H1 (cell line): Measurements from ENCODE around the gene ASIC2. TPM values are rescaled to one million over a fixed set of nuclear protein-coding genes. Genes with fewer than 3 reads are reported as not detected.

ENCODE experiments used
- CTCF ChIA-PET: fragments of 300-600 bp; sonication (Branson Sonifier 250); formaldehyde crosslinking; loops from one replicate; lab custom pipeline; 2021; ENCODE audit not compliant: partially characterized antibody; lab: Charles Lee
- POLR2A ChIA-PET: fragments of 300-600 bp; sonication (Branson Sonifier 250); formaldehyde crosslinking; loops from one replicate; lab custom pipeline; 2021; ENCODE audit warnings: inconsistent platforms; ENCODE audit not compliant: partially characterized antibody; lab: Charles Lee
- DNase-seq, 2 experiments: peaks; one replicate each; pipeline versions ENCODE4 v3.0.0 to v3.0.0-alpha.2; 2010 to 2022; ENCODE audit warnings: low spot score in 2 of 2, low read depth in 1 of 2, mixed read lengths in 1 of 2
- FAIRE-seq: peaks from 2 replicates; lab custom pipeline; 2011; peaks lifted over from hg19 to GRCh38; lab: Jason Lieb, UNC
- H2AFZ ChIP-seq: 2 replicates; pipeline ENCODE4 v1.8.1; 2012; ENCODE audit warnings: low read length, inconsistent platforms
- H2AK5ac ChIP-seq: 2 replicates; pipeline ENCODE4 v1.6.1; 2013; ENCODE audit warnings: low read depth, low read length
- H2BK120ac ChIP-seq: replicated peaks from 2 replicates; pipeline ENCODE3; 2013; ENCODE audit warnings: low read depth, low read length, inconsistent platforms
- H2BK12ac ChIP-seq: 2 replicates; pipeline ENCODE4 v1.6.1; 2013; ENCODE audit warnings: low read depth, low read length
- H2BK15ac ChIP-seq: 2 replicates; pipeline ENCODE4 v1.6.1; 2013; ENCODE audit warnings: low read length
- H2BK20ac ChIP-seq: 2 replicates; pipeline ENCODE4 v1.6.1; 2013; ENCODE audit warnings: low read length
- H2BK5ac ChIP-seq: 2 replicates; pipeline ENCODE4 v1.6.1; 2013; ENCODE audit warnings: low read depth, low read length
- H3K14ac ChIP-seq: 2 replicates; pipeline ENCODE4 v1.6.1; 2013; ENCODE audit warnings: inconsistent platforms; ENCODE audit not compliant: insufficient read length
- H3K18ac ChIP-seq: 2 replicates; pipeline ENCODE4 v1.6.1; 2013; ENCODE audit warnings: low read length; ENCODE audit errors: extremely low read depth
- H3K23ac ChIP-seq: 2 replicates; pipeline ENCODE4 v1.6.1; 2013; ENCODE audit warnings: inconsistent platforms; ENCODE audit not compliant: insufficient read length
- H3K23me2 ChIP-seq: 2 replicates; pipeline ENCODE4 v1.6.1; 2013; ENCODE audit warnings: low read depth, low read length
- H3K27ac ChIP-seq: 2 replicates; pipeline ENCODE4 v1.6.1; 2011; ENCODE audit warnings: low read depth, low read length, inconsistent platforms
- H3K27me3 ChIP-seq, 4 experiments: replicated peaks in 1 of 4; 1 replicate in 1 of 4; 2 replicates in 3 of 4; pipeline versions ENCODE4 v1.6.1 to v1.8.1; 2011 to 2013; ENCODE audit warnings: low read length in 3 of 4, mild to moderate bottlenecking in 3 of 4, inconsistent platforms in 2 of 4, mixed read lengths in 2 of 4, moderate library complexity in 1 of 4; ENCODE audit not compliant: control insufficient read depth in 3 of 4, insufficient read depth in 3 of 4; ENCODE audit errors: extremely low read depth in 1 of 4
- H3K36me3 ChIP-seq, 4 experiments: 2 replicates each; pipeline versions ENCODE4 v1.6.1 to v1.8.1; 2011 to 2013; ENCODE audit warnings: mild to moderate bottlenecking in 4 of 4, low read length in 3 of 4, moderate library complexity in 2 of 4, control low read depth in 1 of 4, inconsistent platforms in 1 of 4; ENCODE audit not compliant: insufficient read depth in 4 of 4, control insufficient read depth in 2 of 4
- H3K4ac ChIP-seq: replicated peaks from 2 replicates; pipeline ENCODE3; 2013; ENCODE audit warnings: low read length, low read depth, mixed read lengths, inconsistent platforms; ENCODE audit not compliant: insufficient read length
- H3K4me1 ChIP-seq, 4 experiments: replicated peaks in 1 of 4; 1 replicate in 1 of 4; 2 replicates in 3 of 4; pipeline versions ENCODE4 v1.6.1 to v1.8.1; 2011 to 2013; ENCODE audit warnings: low read length in 3 of 4, inconsistent platforms in 2 of 4, mixed read lengths in 1 of 4; ENCODE audit not compliant: insufficient read depth in 4 of 4, control insufficient read depth in 3 of 4
- H3K4me2 ChIP-seq, 2 experiments: 2 replicates each; pipeline versions ENCODE4 v1.6.1 to v1.8.1; 2011 to 2013; ENCODE audit warnings: low read depth in 2 of 2, low read length in 2 of 2, control low read depth in 1 of 2, inconsistent platforms in 1 of 2, mild to moderate bottlenecking in 1 of 2; ENCODE audit not compliant: insufficient read depth in 1 of 2
- H3K4me3 ChIP-seq, 4 experiments: fragments of 200-600, 300-600 bp in 1 of 4; sonication (generic), shearing (Covaris generic), sonication (Bioruptor Twin) in 1 of 4; 2 replicates each; pipeline versions ENCODE4 v1.5.1 to v1.8.1; 2011 to 2016; ENCODE audit warnings: low read length in 4 of 4, low read depth in 3 of 4, control low read depth in 2 of 4, inconsistent platforms in 2 of 4, mild to moderate bottlenecking in 2 of 4, mixed read lengths in 1 of 4, moderate library complexity in 1 of 4; ENCODE audit not compliant: insufficient read depth in 2 of 4; ENCODE audit errors: extremely low read depth in 1 of 4
- H3K56ac ChIP-seq: replicated peaks from 2 replicates; pipeline ENCODE3; 2013; ENCODE audit warnings: low read depth, mild to moderate bottlenecking, mixed read lengths, low read length, inconsistent platforms; ENCODE audit not compliant: insufficient read length
- H3K79me1 ChIP-seq: 2 replicates; pipeline ENCODE4 v1.6.1; 2013; ENCODE audit warnings: low read depth, low read length, control low read depth
- H3K79me2 ChIP-seq, 2 experiments: 2 replicates each; pipeline versions ENCODE4 v1.6.1 to v1.8.1; 2012 to 2013; ENCODE audit warnings: low read length in 2 of 2, mild to moderate bottlenecking in 2 of 2, inconsistent platforms in 1 of 2; ENCODE audit not compliant: insufficient read depth in 2 of 2, control insufficient read depth in 1 of 2
- H3K9ac ChIP-seq, 4 experiments: replicated peaks in 1 of 4; 1 replicate in 1 of 4; 2 replicates in 3 of 4; pipeline versions ENCODE4 v1.6.1 to v1.8.1; 2011 to 2013; ENCODE audit warnings: low read depth in 3 of 4, low read length in 3 of 4, control low read depth in 2 of 4, mild to moderate bottlenecking in 2 of 4, moderate library complexity in 2 of 4, inconsistent platforms in 1 of 4; ENCODE audit errors: extremely low read depth in 1 of 4
- H3K9me3 ChIP-seq, 2 experiments: 2 replicates each; pipeline versions ENCODE4 v1.6.1 to v1.8.1; 2012 to 2013; ENCODE audit warnings: mild to moderate bottlenecking in 2 of 2, moderate library complexity in 2 of 2, control low read depth in 1 of 2, inconsistent platforms in 1 of 2, low read depth in 1 of 2, low read length in 1 of 2, mixed read lengths in 1 of 2; ENCODE audit not compliant: insufficient read depth in 2 of 2
- H4K20me1 ChIP-seq, 2 experiments: replicated peaks in 1 of 2; 2 replicates each; pipeline versions ENCODE3 to v1.8.1; 2011 to 2013; ENCODE audit warnings: inconsistent platforms in 2 of 2, low read length in 2 of 2, mild to moderate bottlenecking in 1 of 2; ENCODE audit not compliant: insufficient read depth in 2 of 2, control insufficient read depth in 1 of 2
- H4K5ac ChIP-seq: 2 replicates; pipeline ENCODE4 v1.6.1; 2013; ENCODE audit warnings: low read length, low read depth, mixed read lengths, inconsistent platforms; ENCODE audit not compliant: insufficient read length
- H4K8ac ChIP-seq: 2 replicates; pipeline ENCODE4 v1.8.0; 2013; ENCODE audit warnings: mild to moderate bottlenecking, moderate library complexity, low read length, inconsistent platforms; ENCODE audit not compliant: insufficient read depth; ENCODE audit errors: extremely low read depth
- H4K91ac ChIP-seq: replicated peaks from 2 replicates; pipeline ENCODE3; 2013; ENCODE audit warnings: low read length, mixed read lengths, inconsistent platforms; ENCODE audit not compliant: insufficient read length
- HDAC2 ChIP-seq, 2 experiments: fragments of 300-600 bp in 1 of 2; sonication (generic) in 1 of 2; IDR thresholded peaks; 2 replicates each; pipeline ENCODE4 v1.6.1; 2011 to 2012; ENCODE audit warnings: low read depth in 2 of 2, low read length in 2 of 2, mild to moderate bottlenecking in 2 of 2, moderate library complexity in 2 of 2, borderline replicate concordance in 1 of 2, inconsistent platforms in 1 of 2
- NANOG ChIP-seq: IDR thresholded peaks from 2 replicates; pipeline ENCODE4 v1.6.1; 2011; ENCODE audit warnings: low read length, low read depth, mild to moderate bottlenecking, inconsistent platforms; ENCODE audit not compliant: insufficient read depth, poor library complexity, severe bottlenecking
- PHF8 ChIP-seq: fragments of 200-600 bp; sonication (generic); conservative IDR thresholded peaks from 2 replicates; pipeline ENCODE4 v1.7.1; 2012; ENCODE audit warnings: low read depth, mild to moderate bottlenecking, inconsistent platforms, low read length, moderate library complexity
- WGBS, 2 experiments: shearing (Covaris generic) in 1 of 2; methylation state at CpG; one replicate each; pipeline versions ENCODE4 v1.1.6 to v1.1.7; 2013 to 2015; ENCODE audit warnings: low lambda C conversion rate in 2 of 2, mixed read lengths in 2 of 2, inconsistent platforms in 1 of 2, low coverage in 1 of 2, missing lambda C conversion rate in 1 of 2; ENCODE audit not compliant: insufficient replicate concordance in 2 of 2, insufficient coverage in 1 of 2, insufficient read length in 1 of 2; ENCODE audit errors: extremely low coverage in 1 of 2, missing lambda C conversion rate in 1 of 2; 5-methylcytosine and 5-hydroxymethylcytosine counted together
- polyA plus RNA-seq, 7 experiments: library from polyadenylated mRNA; depleted of rRNA in 3 of 7; stranded (reverse) in 5 of 7; unstranded in 2 of 7; fragments of >200 nt in 5 of 7; fragments of 200-250 nt in 2 of 7; gene quantifications; 1 replicate in 5 of 7; 2 replicates in 1 of 7; 4 replicates in 1 of 7; pipeline versions ENCODE4 v1.2.1 to v1.2.3, GENCODE V29; 2011 to 2013; ENCODE audit warnings: missing spikeins in 2 of 7, mixed read lengths in 2 of 7
- total RNA-seq: library from RNA; stranded (reverse); fragmentation: NEBNext Ultra II Directional; extraction: Animal tissue kit (Norgen Biotek cat#: 25700); gene quantifications from 2 replicates; pipeline ENCODE4 v1.2.1, GENCODE V29; 2021

The ASIC2 gene
- total and polyA plus RNA-seq, 2 of the 8 experiments (the other 6 are each of a cell fraction or from before 2014, with no cell fraction given) = 0.86 to 1.2 TPM

DNA sequence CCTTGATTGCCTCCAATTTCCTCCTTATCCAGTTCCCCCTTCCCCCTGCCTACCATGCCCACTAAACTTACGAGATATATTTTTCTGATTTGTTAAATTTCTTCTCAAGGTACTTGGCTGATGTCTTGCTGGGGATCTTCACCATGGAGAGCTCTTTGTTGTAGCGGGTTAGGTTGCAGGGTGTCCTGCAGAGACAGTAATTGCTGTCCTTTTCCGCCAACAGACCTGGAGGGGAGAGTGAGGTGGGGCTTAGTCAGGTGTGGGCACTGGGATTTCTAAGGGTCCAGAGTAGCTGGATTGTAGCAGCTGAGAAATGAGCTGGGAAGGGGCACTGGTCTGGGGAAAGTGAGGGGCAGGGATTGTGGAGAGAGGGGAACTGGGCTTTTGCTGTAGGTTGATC lies 269.3 kb downstream of the ASIC2 start:
- Histone ChIP-seq H3K27me3 (no peaks in the 10 kb centered on the region; a peak in 2 of 7 replicates), H2BK20ac (no peak overlapping the region), H2AK5ac (no peak overlapping the region), H3K27ac (no peak overlapping the region), H3K18ac (no peak overlapping the region), H4K20me1 (no peaks in the 10 kb centered on the region), H3K4ac (no peak overlapping the region), H3K9me3 (no peaks in the 10 kb centered on the region), H4K5ac (no peak overlapping the region), H3K4me3 (no peak overlapping the region), H3K79me2 (no peaks in the 10 kb centered on the region), H3K79me1 (no peaks in the 10 kb centered on the region), H3K36me3 (no peaks in the 10 kb centered on the region), H3K56ac (no peak overlapping the region), H2BK12ac (0 out of 2 replicates have a peak overlapping the region, but pooled peaks have one; percentile 68), H3K14ac (no peak overlapping the region), H3K9ac (no peak overlapping the region), H3K4me1 (peaks cover 0 to 12% (median 5%) of the 10 kb centered on the region in 4 experiments; a peak in 5 of 7 replicates), H2BK5ac (no peak overlapping the region), H3K23me2 (peaks cover 5% of the 10 kb centered on the region; the same call in 1 of the 2 replicates), H2BK120ac (no peak overlapping the region), H3K23ac (no peak overlapping the region), H2BK15ac (no peak overlapping the region), H4K8ac (no peak overlapping the region), H3K4me2 (no peak overlapping the region), H4K91ac (no peak overlapping the region), H2AFZ (no peak overlapping the region)
- DNase-seq (peak in 1 of 2 experiments; percentile 37), FAIRE-seq (no peak)
- TF ChIP-seq PHF8 (no peak), HDAC2 (IDR thresholded peaks at IDR 0.05; ENCODE audit: borderline replicate concordance in 1 of 2, low read depth in 2 of 2, low read length in 2 of 2) (0 out of 4 replicates have a peak, but pooled peaks of 1 of the 2 experiments have one; percentile 58), NANOG (peak; percentile 54)
- POLR2A ChIA-PET = interaction anchor here (1.3 kb wide), 1 partner anchor 26 kb away, joined by 3 read pairs; no protein-coding TSS in a partner anchor
- WGBS, 2 experiments = 68% methylated on average over 3 of the region's 3 CpGs; no CpG with 5 or more reads in 1 of the 2 experiments
- CTCF ChIA-PET = interaction anchor here (0.6 to 6.4 kb wide), 6 partner anchors 10 to 651 kb away, joined by 3 to 43 read pairs (median 4); no protein-coding TSS in a partner anchor
